HCT116 (cell line): Measurements from ENCODE around the gene SMC6. TPM values are rescaled to one million over a fixed set of nuclear protein-coding genes. Genes with fewer than 3 reads are reported as not detected.

Source experiments
- ATAC-seq: fragments of 200-7000 bp; cut with Tn5 transposase; 2 replicates; pipeline ENCODE4 v1.9.1; 2020; ENCODE audit warnings: mild to moderate bottlenecking, moderate library complexity
- BruUV-seq: library from RNA; stranded (reverse); fragments of 400-500 nt; replicated peaks from 2 replicates; lab custom pipeline; 2021; lab: Mats Ljungman, UMichigan
- CTCF ChIA-PET: fragments of 300-600 bp; sonication (Branson Sonifier 250); formaldehyde crosslinking; loops from one replicate; lab custom pipeline; 2021; ENCODE audit warnings: antibody characterized with exemption; lab: Charles Lee
- POLR2A ChIA-PET: fragments of 300-600, 350-600 bp; sonication (Branson Sonifier 250); formaldehyde crosslinking; loops from one replicate; lab custom pipeline; 2021; ENCODE audit warnings: antibody characterized with exemption; lab: Charles Lee
- RAD21 ChIA-PET, 2 experiments: fragments of 300-600 bp; sonication (Branson Sonifier 250); formaldehyde crosslinking; loops; one replicate each; lab custom pipeline; 2023; ENCODE audit warnings: low total read pairs in 2 of 2; ENCODE audit not compliant: uncharacterized antibody in 2 of 2, unreplicated experiment in 2 of 2, low non-redundant PET in 1 of 2; lab: Charles Lee
- DNase-seq: peaks from one replicate; pipeline ENCODE4 v3.0.0-alpha.2; 2010; ENCODE audit warnings: low read depth, low spot score
- H2AFZ ChIP-seq: fragments of 200-600 bp; shearing (Covaris generic), sonication (generic); 2 replicates; pipeline ENCODE4 v1.6.1; 2017; ENCODE audit warnings: low read depth, mixed run types, mixed read lengths, antibody characterized with exemption, low read length; ENCODE audit not compliant: poor library complexity, severe bottlenecking
- H3K27ac ChIP-seq: 2 replicates; pipeline ENCODE4 v1.5.1; 2012; ENCODE audit warnings: low read depth, low read length
- H3K27me3 ChIP-seq: fragments of 200-600 bp; sonication (generic); 2 replicates; pipeline ENCODE4 v1.6.1; 2016; ENCODE audit warnings: mixed run types, low read length, mixed read lengths; ENCODE audit not compliant: insufficient read depth
- H3K36me3 ChIP-seq, 2 experiments: fragments of 200-500 bp in 1 of 2; fragments of 200-600 bp in 1 of 2; sonication (Bioruptor generic) in 1 of 2; sonication (generic) in 1 of 2; 2 replicates each; pipeline versions ENCODE4 v1.5.1 to v1.6.1; 2014 to 2016; ENCODE audit warnings: low read length in 2 of 2, inconsistent platforms in 1 of 2, mixed read lengths in 1 of 2, mixed run types in 1 of 2; ENCODE audit not compliant: insufficient read depth in 2 of 2, control insufficient read depth in 1 of 2
- H3K4me1 ChIP-seq, 2 experiments: fragments of 200-600 bp in 1 of 2; sonication (generic) in 1 of 2; 2 replicates each; pipeline versions ENCODE4 v1.5.1 to v1.6.1; 2012 to 2017; ENCODE audit warnings: low read length in 2 of 2, inconsistent platforms in 1 of 2, mild to moderate bottlenecking in 1 of 2, mixed read lengths in 1 of 2, mixed run types in 1 of 2, moderate library complexity in 1 of 2; ENCODE audit not compliant: insufficient read depth in 2 of 2, control insufficient read depth in 1 of 2
- H3K4me2 ChIP-seq: fragments of 200-600 bp; sonication (generic); 2 replicates; pipeline ENCODE4 v1.6.1; 2017; ENCODE audit warnings: mixed run types, low read length, mixed read lengths
- H3K4me3 ChIP-seq, 2 experiments: fragments of 200-600 bp in 1 of 2; sonication (generic) in 1 of 2; replicated peaks in 1 of 2; 2 replicates each; pipeline ENCODE4 v1.5.1; 2011 to 2016; ENCODE audit warnings: low read length in 2 of 2, control low read depth in 1 of 2, low read depth in 1 of 2, mild to moderate bottlenecking in 1 of 2, mixed read lengths in 1 of 2, mixed run types in 1 of 2
- H3K79me2 ChIP-seq: fragments of 200-600 bp; sonication (generic); 2 replicates; pipeline ENCODE4 v1.6.1; 2017; ENCODE audit warnings: mild to moderate bottlenecking, mixed run types, low read length, moderate library complexity, mixed read lengths; ENCODE audit not compliant: insufficient read depth
- H3K9ac ChIP-seq: fragments of 200-600 bp; sonication (generic); 2 replicates; pipeline ENCODE4 v1.6.1; 2016; ENCODE audit warnings: low read length, mixed read lengths
- H3K9me2 ChIP-seq: fragments of 200-600 bp; sonication (generic), shearing (Covaris generic); 2 replicates; pipeline ENCODE4 v1.6.1; 2017; ENCODE audit warnings: mixed run types, mild to moderate bottlenecking, moderate library complexity; ENCODE audit not compliant: insufficient read depth
- H3K9me3 ChIP-seq, 2 experiments: fragments of 200-500 bp in 1 of 2; fragments of 200-600 bp in 1 of 2; sonication (Bioruptor generic) in 1 of 2; sonication (generic) in 1 of 2; 2 replicates each; pipeline ENCODE4 v1.6.1; 2014 to 2017; ENCODE audit warnings: low read length in 2 of 2, mixed read lengths in 2 of 2, inconsistent platforms in 1 of 2, low read depth in 1 of 2, mild to moderate bottlenecking in 1 of 2, mixed run types in 1 of 2, moderate library complexity in 1 of 2; ENCODE audit not compliant: control insufficient read depth in 1 of 2, insufficient read depth in 1 of 2
- H4K20me1 ChIP-seq: fragments of 200-600 bp; sonication (generic), shearing (Covaris generic); 2 replicates; pipeline ENCODE4 v1.6.1; 2017; ENCODE audit warnings: mixed run types, mild to moderate bottlenecking, moderate library complexity; ENCODE audit not compliant: insufficient read depth
- CEBPB ChIP-seq: IDR thresholded peaks from 2 replicates; pipeline ENCODE4 v1.6.1; 2012; ENCODE audit warnings: low read depth
- EGR1 ChIP-seq: IDR thresholded peaks from 2 replicates; pipeline ENCODE4 v1.6.1; 2012; ENCODE audit warnings: low read depth
- EZH2 ChIP-seq: fragments of 200-600 bp; sonication (generic); IDR thresholded peaks from 2 replicates; pipeline ENCODE4 v1.6.1; 2017; ENCODE audit warnings: antibody characterized with exemption, mixed run types
- POLR2A ChIP-seq: IDR thresholded peaks from 2 replicates; pipeline ENCODE4 v1.7.0; 2011; ENCODE audit warnings: borderline replicate concordance; ENCODE audit not compliant: insufficient read depth, insufficient read length; ENCODE audit errors: extremely low read depth
- RAD21 ChIP-seq: IDR thresholded peaks from 2 replicates; pipeline ENCODE4 v1.6.1; 2012; ENCODE audit warnings: low read depth, mild to moderate bottlenecking
- REST ChIP-seq: IDR thresholded peaks from 2 replicates; pipeline ENCODE4 v1.6.1; 2012; ENCODE audit warnings: low read depth
- SIN3A ChIP-seq: IDR thresholded peaks from 2 replicates; pipeline ENCODE4 v1.6.1; 2012; ENCODE audit warnings: low read depth
- SP1 ChIP-seq: IDR thresholded peaks from 2 replicates; pipeline ENCODE4 v1.6.1; 2012; ENCODE audit warnings: low read depth
- YY1 ChIP-seq: IDR thresholded peaks from 2 replicates; pipeline ENCODE4 v1.6.1; 2011; ENCODE audit warnings: low read length, low read depth, moderate library complexity, mild to moderate bottlenecking; ENCODE audit not compliant: insufficient replicate concordance; ENCODE audit errors: extremely low read depth
- ZNF274 ChIP-seq: fragments of 200-500 bp; sonication (Bioruptor generic); IDR thresholded peaks from 2 replicates; pipeline ENCODE4 v1.6.1; 2014; ENCODE audit warnings: mild to moderate bottlenecking, low read depth, low read length, inconsistent platforms
- intact Hi-C: fragments of 100-400 bp; cut with micrococcal nuclease; formaldehyde crosslinking; loops from 2 replicates; pipeline ENCODE4 v1.10.0; 2022
- total RNA-seq: library from RNA; stranded (reverse); gene quantifications from one replicate; pipeline ENCODE4 v1.2.1, GENCODE V29; 2021; ENCODE audit not compliant: unreplicated experiment
- TF ChIP-seq, protein P1 (sequence below): IDR thresholded peaks from 2 replicates; pipeline ENCODE4 v1.6.1; 2012
- TF ChIP-seq, protein P2 (sequence below): IDR thresholded peaks from 2 replicates; pipeline ENCODE4 v1.6.1; 2012
- TF ChIP-seq, protein P3 (sequence below): IDR thresholded peaks from 2 replicates; pipeline ENCODE4 v1.6.1; 2011; ENCODE audit warnings: mild to moderate bottlenecking, low read length, moderate library complexity; ENCODE audit not compliant: insufficient replicate concordance; ENCODE audit errors: extremely low read depth

SMC6 gene
- total RNA-seq, 1 experiment from 2014 or later = 26.4 TPM

DNA sequence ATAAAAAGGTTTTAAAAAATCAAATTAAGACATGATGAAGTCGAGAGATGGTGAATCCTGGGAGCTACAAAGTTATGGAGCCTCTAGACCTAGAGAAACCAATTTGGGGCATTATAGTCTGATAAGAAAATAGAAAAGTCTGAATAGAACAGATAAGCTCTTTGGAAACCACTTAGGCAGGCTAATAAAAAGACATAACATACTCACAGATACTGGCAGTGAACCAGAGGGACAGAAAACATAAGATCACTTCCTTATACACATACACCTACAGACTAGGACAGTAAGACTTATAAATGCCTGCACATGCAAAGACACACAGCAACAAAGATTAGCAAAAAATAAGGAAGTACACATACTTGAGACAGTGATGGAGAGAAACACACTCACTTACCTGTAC, 20.0 kb downstream of the SMC6 start:
- no peak for ATAC-seq
- DNase-seq = no peak
- no peak overlapping the region for H3K4me2 ChIP-seq
- TF ChIP-seq ZNF274 (no peak), POLR2A (no peak), EZH2 (no peak)
- TF ChIP-seq, protein P1, sequence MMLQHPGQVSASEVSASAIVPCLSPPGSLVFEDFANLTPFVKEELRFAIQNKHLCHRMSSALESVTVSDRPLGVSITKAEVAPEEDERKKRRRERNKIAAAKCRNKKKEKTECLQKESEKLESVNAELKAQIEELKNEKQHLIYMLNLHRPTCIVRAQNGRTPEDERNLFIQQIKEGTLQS = no peak
- TF ChIP-seq, all 23 proteins: peak for 0
- BruUV-seq = no TSS peak
- ChIA-PET RAD21 (no interaction called here), POLR2A (no interaction called here), CTCF (interaction anchor here (1.5 kb wide), 1 partner anchor 14 kb away, joined by 4 read pairs; no protein-coding TSS in a partner anchor)
- H3K4me3 ChIP-seq = no peak overlapping the region
- H3K27ac ChIP-seq = no peak overlapping the region
- H4K20me1 ChIP-seq = no peaks in the 10 kb centered on the region
- no peak overlapping the region for H3K9ac ChIP-seq
- no peaks in the 10 kb centered on the region for H3K9me3 ChIP-seq
- intact Hi-C loops = no loop called here
- H3K27me3 ChIP-seq = no peaks in the 10 kb centered on the region
- H3K4me1 ChIP-seq = no peaks in the 10 kb centered on the region
- H3K79me2 ChIP-seq = no peaks in the 10 kb centered on the region
- no peaks in the 10 kb centered on the region for H3K9me2 ChIP-seq
- no peak overlapping the region for H2AFZ ChIP-seq
- peaks cover 20 to 36% of the 10 kb centered on the region in 2 experiments for H3K36me3 ChIP-seq

DNA sequence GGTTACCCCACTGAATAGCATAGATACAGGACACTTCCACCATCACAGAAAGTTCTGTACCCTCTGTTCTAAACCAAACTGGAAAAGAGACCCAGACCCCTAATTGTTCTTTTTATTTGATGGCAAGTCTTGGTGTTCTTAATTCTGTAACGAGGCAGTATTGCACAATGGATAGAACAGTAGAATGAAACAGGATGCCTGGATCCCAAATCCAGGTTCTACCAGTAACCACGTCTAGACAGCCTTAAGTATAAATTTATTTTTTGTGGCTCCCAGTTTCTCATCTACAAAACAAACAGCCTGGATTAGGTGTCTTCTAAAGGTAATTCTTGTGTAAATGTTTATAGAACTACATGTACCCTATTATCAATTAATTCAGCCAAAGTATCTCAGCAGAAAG, 23.7 kb downstream of the SMC6 start:
- Histone ChIP-seq H3K27me3 (no peaks in the 10 kb centered on the region), H3K9ac (no peak overlapping the region), H3K9me2 (no peaks in the 10 kb centered on the region), H3K36me3 (peaks cover 7 to 18% of the 10 kb centered on the region in 2 experiments), H3K4me3 (no peak overlapping the region), H3K4me2 (no peak overlapping the region), H3K4me1 (no peaks in the 10 kb centered on the region), H2AFZ (no peak overlapping the region), H4K20me1 (no peaks in the 10 kb centered on the region), H3K9me3 (no peaks in the 10 kb centered on the region), H3K27ac (no peak overlapping the region), H3K79me2 (no peaks in the 10 kb centered on the region)
- ChIA-PET RAD21 (no interaction called here), POLR2A (no interaction called here), CTCF (no interaction called here)
- intact Hi-C loops = no loop called here
- no TSS peak for BruUV-seq
- DNase-seq (no peak), ATAC-seq (no peak)
- no peak for TF ChIP-seq EGR1
- TF ChIP-seq RAD21 = no peak
- TF ChIP-seq YY1 = no peak
- no peak for TF ChIP-seq CEBPB
- TF ChIP-seq, protein P2, sequence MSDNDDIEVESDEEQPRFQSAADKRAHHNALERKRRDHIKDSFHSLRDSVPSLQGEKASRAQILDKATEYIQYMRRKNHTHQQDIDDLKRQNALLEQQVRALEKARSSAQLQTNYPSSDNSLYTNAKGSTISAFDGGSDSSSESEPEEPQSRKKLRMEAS = no peak
- no peak for TF ChIP-seq SIN3A
- TF ChIP-seq ZNF274 = no peak
- TF ChIP-seq, protein P3, sequence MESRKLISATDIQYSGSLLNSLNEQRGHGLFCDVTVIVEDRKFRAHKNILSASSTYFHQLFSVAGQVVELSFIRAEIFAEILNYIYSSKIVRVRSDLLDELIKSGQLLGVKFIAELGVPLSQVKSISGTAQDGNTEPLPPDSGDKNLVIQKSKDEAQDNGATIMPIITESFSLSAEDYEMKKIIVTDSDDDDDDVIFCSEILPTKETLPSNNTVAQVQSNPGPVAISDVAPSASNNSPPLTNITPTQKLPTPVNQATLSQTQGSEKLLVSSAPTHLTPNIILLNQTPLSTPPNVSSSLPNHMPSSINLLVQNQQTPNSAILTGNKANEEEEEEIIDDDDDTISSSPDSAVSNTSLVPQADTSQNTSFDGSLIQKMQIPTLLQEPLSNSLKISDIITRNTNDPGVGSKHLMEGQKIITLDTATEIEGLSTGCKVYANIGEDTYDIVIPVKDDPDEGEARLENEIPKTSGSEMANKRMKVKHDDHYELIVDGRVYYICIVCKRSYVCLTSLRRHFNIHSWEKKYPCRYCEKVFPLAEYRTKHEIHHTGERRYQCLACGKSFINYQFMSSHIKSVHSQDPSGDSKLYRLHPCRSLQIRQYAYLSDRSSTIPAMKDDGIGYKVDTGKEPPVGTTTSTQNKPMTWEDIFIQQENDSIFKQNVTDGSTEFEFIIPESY = no peak
- no peak for TF ChIP-seq SP1
- TF ChIP-seq REST = no peak
